HepG2 (cell line): ENCODE data around the gene MLST8. TPM values are rescaled to one million over a fixed set of nuclear protein-coding genes. Genes with fewer than 3 reads are reported as not detected.

Source experiments
- GABPB1 ChIP-seq: IDR thresholded peaks from 2 replicates; pipeline ENCODE4 v1.6.1; 2016; ENCODE audit warnings: mild to moderate bottlenecking, missing genetic modification reagents, moderate library complexity, missing compliant biosample characterization
- GTF2F1 ChIP-seq: fragments of 150-350 bp; IDR thresholded peaks from 2 replicates; pipeline ENCODE4 v1.6.1; 2014; ENCODE audit warnings: low read length
- PHF5A ChIP-seq: IDR thresholded peaks from one replicate; pipeline ENCODE4 v1.6.1; 2018; ENCODE audit warnings: low read depth, missing genetic modification reagents; ENCODE audit not compliant: unreplicated experiment
- POLR2G ChIP-seq: fragments of 200-400 bp; formaldehyde crosslinking; IDR thresholded peaks from 2 replicates; pipeline ENCODE4 v1.6.1; 2018; ENCODE audit warnings: mild to moderate bottlenecking, low read depth, low read length, moderate library complexity
- ZNF563 ChIP-seq: sonication (generic); formaldehyde crosslinking; IDR thresholded peaks from 2 replicates; pipeline ENCODE4 v1.8.0; 2022; ENCODE audit warnings: mild to moderate bottlenecking, moderate library complexity, missing genetic modification reagents
- ZNF7 ChIP-seq: IDR thresholded peaks from 2 replicates; pipeline ENCODE4 v1.6.1; 2016; ENCODE audit warnings: missing biosample characterization, missing genetic modification reagents
- ZNF747 ChIP-seq: sonication (generic); formaldehyde crosslinking; IDR thresholded peaks from 2 replicates; pipeline ENCODE4 v1.8.1; 2023; ENCODE audit warnings: missing genetic modification reagents, mild to moderate bottlenecking, borderline replicate concordance
- polyA plus RNA-seq, 8 experiments: library from polyadenylated mRNA; depleted of rRNA in 3 of 8; stranded (reverse) in 7 of 8; unstranded in 1 of 8; fragments of >200 nt; fragmentation: Illumina TruSeq in 4 of 8; extraction: Trizol in 4 of 8; gene quantifications; 2 replicates each; pipeline versions ENCODE4 v1.2.1 to v1.2.3, GENCODE V29; 2011 to 2016; ENCODE audit warnings: low read depth in 4 of 8, missing spikeins in 1 of 8, mixed read lengths in 1 of 8; ENCODE audit not compliant: insufficient read depth in 1 of 8
- total RNA-seq, 5 experiments: library from RNA; depleted of rRNA; stranded (reverse); fragments of >200 nt; fragmentation: Illumina TruSeq; extraction: Trizol; gene quantifications; 2 replicates each; pipeline ENCODE4 v1.2.3, GENCODE V29; 2016; ENCODE audit warnings: low read depth in 1 of 5
- TF ChIP-seq, protein P1 (sequence below): sonication (generic); formaldehyde crosslinking; IDR thresholded peaks from 2 replicates; pipeline ENCODE4 v1.4.0; 2020; ENCODE audit warnings: missing genetic modification reagents
- TF ChIP-seq, protein P2 (sequence below): IDR thresholded peaks from 2 replicates; pipeline ENCODE4 v1.4.0; 2020; ENCODE audit warnings: mild to moderate bottlenecking, missing genetic modification reagents
- TF ChIP-seq, protein P3 (sequence below): sonication (generic); formaldehyde crosslinking; IDR thresholded peaks from 2 replicates; pipeline ENCODE4 v1.5.1; 2020; ENCODE audit warnings: mild to moderate bottlenecking, missing genetic modification reagents
- TF ChIP-seq, protein P4 (sequence below): sonication (generic); formaldehyde crosslinking; IDR thresholded peaks from 2 replicates; pipeline ENCODE4 v1.4.0; 2020; ENCODE audit warnings: missing genetic modification reagents, mild to moderate bottlenecking, borderline replicate concordance
- TF ChIP-seq, protein P5 (sequence below): sonication (generic); formaldehyde crosslinking; IDR thresholded peaks from 2 replicates; pipeline ENCODE4 v1.4.0; 2020; ENCODE audit warnings: missing genetic modification reagents
- TF ChIP-seq, protein P6 (sequence below): sonication (generic); formaldehyde crosslinking; conservative IDR thresholded peaks from 2 replicates; pipeline ENCODE4 v1.4.0; 2020; ENCODE audit warnings: missing genetic modification reagents

The MLST8 gene
- total and polyA plus RNA-seq, 2 of the 13 experiments (the other 11 are each of a cell fraction or from before 2014, with no cell fraction given), result 30.8 to 72.7 TPM

DNA sequence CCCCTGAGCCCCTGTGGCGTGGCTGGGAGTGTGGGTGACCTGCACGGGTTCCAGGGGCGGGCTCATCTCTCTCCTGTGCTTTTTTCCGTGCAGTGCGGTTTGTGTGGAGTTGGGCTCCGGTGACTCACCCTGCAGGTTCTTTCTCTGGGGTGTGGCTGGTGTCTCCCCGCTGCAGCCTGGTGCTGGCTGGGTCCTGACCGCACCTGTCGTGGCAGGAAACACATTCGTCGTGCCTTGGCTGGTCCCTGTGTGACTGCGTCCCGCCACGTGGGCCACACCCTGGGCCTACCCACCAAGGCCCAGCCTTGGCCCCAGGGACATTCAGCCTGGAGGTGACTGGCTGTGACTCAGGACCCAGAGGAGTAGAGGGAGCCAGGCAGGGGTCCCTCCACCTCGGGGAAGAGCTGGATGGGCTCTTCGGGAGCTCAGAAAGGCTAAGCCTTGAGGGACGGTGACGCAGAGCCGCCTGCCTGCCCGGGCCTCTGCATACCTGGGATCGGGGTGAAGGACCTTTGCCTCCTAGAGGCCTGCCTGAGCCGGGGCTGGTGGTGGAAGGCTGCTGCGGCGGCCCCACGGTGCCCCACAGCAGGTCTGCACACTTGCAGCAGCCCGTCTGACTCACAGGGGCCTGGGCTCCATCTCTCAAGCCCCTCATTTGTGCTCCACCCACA is 41.9 kb upstream of the MLST8 start (continued):
- TF ChIP-seq, protein P1, sequence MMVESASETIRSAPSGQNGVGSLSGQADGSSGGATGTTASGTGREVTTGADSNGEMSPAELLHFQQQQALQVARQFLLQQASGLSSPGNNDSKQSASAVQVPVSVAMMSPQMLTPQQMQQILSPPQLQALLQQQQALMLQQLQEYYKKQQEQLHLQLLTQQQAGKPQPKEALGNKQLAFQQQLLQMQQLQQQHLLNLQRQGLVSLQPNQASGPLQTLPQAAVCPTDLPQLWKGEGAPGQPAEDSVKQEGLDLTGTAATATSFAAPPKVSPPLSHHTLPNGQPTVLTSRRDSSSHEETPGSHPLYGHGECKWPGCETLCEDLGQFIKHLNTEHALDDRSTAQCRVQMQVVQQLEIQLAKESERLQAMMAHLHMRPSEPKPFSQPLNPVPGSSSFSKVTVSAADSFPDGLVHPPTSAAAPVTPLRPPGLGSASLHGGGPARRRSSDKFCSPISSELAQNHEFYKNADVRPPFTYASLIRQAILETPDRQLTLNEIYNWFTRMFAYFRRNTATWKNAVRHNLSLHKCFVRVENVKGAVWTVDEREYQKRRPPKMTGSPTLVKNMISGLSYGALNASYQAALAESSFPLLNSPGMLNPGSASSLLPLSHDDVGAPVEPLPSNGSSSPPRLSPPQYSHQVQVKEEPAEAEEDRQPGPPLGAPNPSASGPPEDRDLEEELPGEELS, result peak; percentile 18; the same call in 1 of the 2 replicates
- TF ChIP-seq GTF2F1, result no peak
- TF ChIP-seq, protein P2, sequence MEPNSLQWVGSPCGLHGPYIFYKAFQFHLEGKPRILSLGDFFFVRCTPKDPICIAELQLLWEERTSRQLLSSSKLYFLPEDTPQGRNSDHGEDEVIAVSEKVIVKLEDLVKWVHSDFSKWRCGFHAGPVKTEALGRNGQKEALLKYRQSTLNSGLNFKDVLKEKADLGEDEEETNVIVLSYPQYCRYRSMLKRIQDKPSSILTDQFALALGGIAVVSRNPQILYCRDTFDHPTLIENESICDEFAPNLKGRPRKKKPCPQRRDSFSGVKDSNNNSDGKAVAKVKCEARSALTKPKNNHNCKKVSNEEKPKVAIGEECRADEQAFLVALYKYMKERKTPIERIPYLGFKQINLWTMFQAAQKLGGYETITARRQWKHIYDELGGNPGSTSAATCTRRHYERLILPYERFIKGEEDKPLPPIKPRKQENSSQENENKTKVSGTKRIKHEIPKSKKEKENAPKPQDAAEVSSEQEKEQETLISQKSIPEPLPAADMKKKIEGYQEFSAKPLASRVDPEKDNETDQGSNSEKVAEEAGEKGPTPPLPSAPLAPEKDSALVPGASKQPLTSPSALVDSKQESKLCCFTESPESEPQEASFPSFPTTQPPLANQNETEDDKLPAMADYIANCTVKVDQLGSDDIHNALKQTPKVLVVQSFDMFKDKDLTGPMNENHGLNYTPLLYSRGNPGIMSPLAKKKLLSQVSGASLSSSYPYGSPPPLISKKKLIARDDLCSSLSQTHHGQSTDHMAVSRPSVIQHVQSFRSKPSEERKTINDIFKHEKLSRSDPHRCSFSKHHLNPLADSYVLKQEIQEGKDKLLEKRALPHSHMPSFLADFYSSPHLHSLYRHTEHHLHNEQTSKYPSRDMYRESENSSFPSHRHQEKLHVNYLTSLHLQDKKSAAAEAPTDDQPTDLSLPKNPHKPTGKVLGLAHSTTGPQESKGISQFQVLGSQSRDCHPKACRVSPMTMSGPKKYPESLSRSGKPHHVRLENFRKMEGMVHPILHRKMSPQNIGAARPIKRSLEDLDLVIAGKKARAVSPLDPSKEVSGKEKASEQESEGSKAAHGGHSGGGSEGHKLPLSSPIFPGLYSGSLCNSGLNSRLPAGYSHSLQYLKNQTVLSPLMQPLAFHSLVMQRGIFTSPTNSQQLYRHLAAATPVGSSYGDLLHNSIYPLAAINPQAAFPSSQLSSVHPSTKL (CRISPR knock-in tag), result peak; percentile 20; the same call in 1 of the 2 replicates
- TF ChIP-seq GABPB1 (CRISPR knock-in tag), result peak; percentile 51; the same call in 1 of the 2 replicates
- TF ChIP-seq, protein P3, sequence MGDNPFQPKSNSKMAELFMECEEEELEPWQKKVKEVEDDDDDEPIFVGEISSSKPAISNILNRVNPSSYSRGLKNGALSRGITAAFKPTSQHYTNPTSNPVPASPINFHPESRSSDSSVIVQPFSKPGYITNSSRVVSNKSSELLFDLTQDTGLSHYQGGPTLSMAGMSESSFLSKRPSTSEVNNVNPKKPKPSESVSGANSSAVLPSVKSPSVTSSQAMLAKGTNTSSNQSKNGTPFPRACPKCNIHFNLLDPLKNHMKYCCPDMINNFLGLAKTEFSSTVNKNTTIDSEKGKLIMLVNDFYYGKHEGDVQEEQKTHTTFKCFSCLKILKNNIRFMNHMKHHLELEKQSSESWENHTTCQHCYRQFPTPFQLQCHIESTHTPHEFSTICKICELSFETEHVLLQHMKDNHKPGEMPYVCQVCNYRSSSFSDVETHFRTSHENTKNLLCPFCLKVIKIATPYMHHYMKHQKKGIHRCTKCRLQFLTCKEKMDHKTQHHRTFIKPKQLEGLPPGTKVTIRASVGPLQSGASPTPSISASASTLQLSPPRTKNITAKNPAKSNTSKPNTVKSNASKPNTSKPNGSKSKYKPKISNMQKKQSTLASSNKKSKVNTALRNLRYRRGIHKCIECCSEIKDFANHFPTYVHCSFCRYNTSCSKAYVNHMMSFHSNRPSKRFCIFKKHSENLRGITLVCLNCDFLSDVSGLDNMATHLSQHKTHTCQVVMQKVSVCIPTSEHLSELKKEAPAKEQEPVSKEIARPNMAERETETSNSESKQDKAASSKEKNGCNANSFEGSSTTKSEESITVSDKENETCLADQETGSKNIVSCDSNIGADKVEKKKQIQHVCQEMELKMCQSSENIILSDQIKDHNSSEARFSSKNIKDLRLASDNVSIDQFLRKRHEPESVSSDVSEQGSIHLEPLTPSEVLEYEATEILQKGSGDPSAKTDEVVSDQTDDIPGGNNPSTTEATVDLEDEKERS (CRISPR knock-in tag), result no peak
- no peak for TF ChIP-seq ZNF563 (CRISPR knock-in tag)
- TF ChIP-seq, protein P4, sequence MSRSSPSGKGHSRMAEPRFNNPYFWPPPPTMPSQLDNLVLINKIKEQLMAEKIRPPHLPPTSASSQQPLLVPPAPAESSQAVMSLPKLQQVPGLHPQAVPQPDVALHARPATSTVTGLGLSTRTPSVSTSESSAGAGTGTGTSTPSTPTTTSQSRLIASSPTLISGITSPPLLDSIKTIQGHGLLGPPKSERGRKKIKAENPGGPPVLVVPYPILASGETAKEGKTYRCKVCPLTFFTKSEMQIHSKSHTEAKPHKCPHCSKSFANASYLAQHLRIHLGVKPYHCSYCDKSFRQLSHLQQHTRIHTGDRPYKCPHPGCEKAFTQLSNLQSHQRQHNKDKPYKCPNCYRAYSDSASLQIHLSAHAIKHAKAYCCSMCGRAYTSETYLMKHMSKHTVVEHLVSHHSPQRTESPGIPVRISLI (CRISPR knock-in tag), result 0 out of 2 replicates have a peak, but pooled peaks have one; percentile 21
- TF ChIP-seq ZNF7, result no peak
- TF ChIP-seq, protein P5, sequence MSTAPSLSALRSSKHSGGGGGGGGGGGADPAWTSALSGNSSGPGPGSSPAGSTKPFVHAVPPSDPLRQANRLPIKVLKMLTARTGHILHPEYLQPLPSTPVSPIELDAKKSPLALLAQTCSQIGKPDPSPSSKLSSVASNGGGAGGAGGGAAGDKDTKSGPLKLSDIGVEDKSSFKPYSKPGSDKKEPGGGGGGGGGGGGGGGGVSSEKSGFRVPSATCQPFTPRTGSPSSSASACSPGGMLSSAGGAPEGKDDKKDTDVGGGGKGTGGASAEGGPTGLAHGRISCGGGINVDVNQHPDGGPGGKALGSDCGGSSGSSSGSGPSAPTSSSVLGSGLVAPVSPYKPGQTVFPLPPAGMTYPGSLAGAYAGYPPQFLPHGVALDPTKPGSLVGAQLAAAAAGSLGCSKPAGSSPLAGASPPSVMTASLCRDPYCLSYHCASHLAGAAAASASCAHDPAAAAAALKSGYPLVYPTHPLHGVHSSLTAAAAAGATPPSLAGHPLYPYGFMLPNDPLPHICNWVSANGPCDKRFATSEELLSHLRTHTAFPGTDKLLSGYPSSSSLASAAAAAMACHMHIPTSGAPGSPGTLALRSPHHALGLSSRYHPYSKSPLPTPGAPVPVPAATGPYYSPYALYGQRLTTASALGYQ (CRISPR knock-in tag), result no peak
- no peak for TF ChIP-seq ZNF747
- TF ChIP-seq PHF5A (CRISPR knock-in tag), result no peak
- no peak for TF ChIP-seq POLR2G
- TF ChIP-seq, protein P6, sequence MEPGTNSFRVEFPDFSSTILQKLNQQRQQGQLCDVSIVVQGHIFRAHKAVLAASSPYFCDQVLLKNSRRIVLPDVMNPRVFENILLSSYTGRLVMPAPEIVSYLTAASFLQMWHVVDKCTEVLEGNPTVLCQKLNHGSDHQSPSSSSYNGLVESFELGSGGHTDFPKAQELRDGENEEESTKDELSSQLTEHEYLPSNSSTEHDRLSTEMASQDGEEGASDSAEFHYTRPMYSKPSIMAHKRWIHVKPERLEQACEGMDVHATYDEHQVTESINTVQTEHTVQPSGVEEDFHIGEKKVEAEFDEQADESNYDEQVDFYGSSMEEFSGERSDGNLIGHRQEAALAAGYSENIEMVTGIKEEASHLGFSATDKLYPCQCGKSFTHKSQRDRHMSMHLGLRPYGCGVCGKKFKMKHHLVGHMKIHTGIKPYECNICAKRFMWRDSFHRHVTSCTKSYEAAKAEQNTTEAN (CRISPR knock-in tag), result no peak
